Naive thymus-derived CD8-positive, alpha-beta T cell (primary cell): ENCODE measurements around the gene YTHDF1. TPM values are rescaled to one million over a fixed set of nuclear protein-coding genes. Genes with fewer than 3 reads are reported as not detected.
"Not testable (repeated sequence)": the region's sequence is repeated elsewhere in the genome, so short reads cannot be mapped to it uniquely, and the experiment has no call there.

ENCODE experiments used
- ATAC-seq, 2 donors: fragments of 150-1000 bp; cut with Tn5 transposase in 1 of 2; sonication (Bioruptor Pico), chemical (Tn5 transposase) in 1 of 2; 1 replicate in 1 of 2; 2 replicates in 1 of 2; pipeline ENCODE4 v1.10.0; 2021; ENCODE audit warnings: mild to moderate bottlenecking in 2 of 2, moderate library complexity in 2 of 2
- POLR2A ChIA-PET: fragments of 350-600 bp; sonication (Branson Sonifier 250); formaldehyde crosslinking; loops from one replicate; lab custom pipeline; 2021; ENCODE audit warnings: antibody characterized with exemption; lab: Charles Lee
- DNase-seq, 10 donors: peaks; one replicate each; pipeline versions ENCODE4 v3.0.0 to v3.0.0-alpha.2; 2020 to 2022
- H3K27ac Mint-ChIP-seq, 10 donors: one replicate each; pipeline ENCODE4 v1.8.0; 2020 to 2022; ENCODE audit warnings: mild to moderate bottlenecking in 10 of 10, mixed read lengths in 10 of 10, moderate library complexity in 4 of 10, inconsistent platforms in 1 of 10
- H3K27me3 Mint-ChIP-seq, 5 donors: one replicate each; pipeline ENCODE4 v1.8.0; 2021 to 2022; ENCODE audit warnings: mixed read lengths in 5 of 5
- H3K36me3 Mint-ChIP-seq, 3 donors: one replicate each; pipeline ENCODE4 v1.8.0; 2020 to 2022; ENCODE audit warnings: mixed read lengths in 3 of 3, mild to moderate bottlenecking in 2 of 3, inconsistent platforms in 1 of 3
- H3K4me1 Mint-ChIP-seq, 4 donors: one replicate each; pipeline ENCODE4 v1.8.0; 2021 to 2022; ENCODE audit warnings: mixed read lengths in 4 of 4
- H3K4me3 Mint-ChIP-seq, 10 donors: one replicate each; pipeline ENCODE4 v1.8.0; 2020 to 2022; ENCODE audit warnings: mild to moderate bottlenecking in 10 of 10, mixed read lengths in 10 of 10, moderate library complexity in 6 of 10, inconsistent platforms in 1 of 10
- H3K9me3 Mint-ChIP-seq, 9 donors: one replicate each; pipeline ENCODE4 v1.8.0; 2020 to 2022; ENCODE audit warnings: mixed read lengths in 9 of 9, mild to moderate bottlenecking in 3 of 9, inconsistent platforms in 1 of 9, moderate library complexity in 1 of 9
- polyA plus RNA-seq, 3 donors: library from polyadenylated mRNA; unstranded; fragments of 300-500 nt; fragmentation: Illumina TruSeq; gene quantifications; one replicate each; pipeline ENCODE4 v1.2.3, GENCODE V29; 2021
- total RNA-seq, 8 experiments: library from RNA in 2 of 8; stranded (reverse) in 2 of 8; gene quantifications; one replicate each; pipeline ENCODE4 v1.2.3 and lab custom pipeline; 2021 to 2026

Gene YTHDF1
- total and polyA plus RNA-seq, 5 experiments from 2014 or later, result 26.8 to 53.1 (median 46.6) TPM

GRCh38 chr20:63255931-63256704 lies 40.2 kb upstream of the YTHDF1 start:
- Mint-ChIP-seq H3K27ac (no peak overlapping the region), H3K36me3 (peaks cover 0 to 2% (median 0%) of the 10 kb centered on the region in 3 donors), H3K4me1 (peaks cover 2 to 18% (median 11%) of the 10 kb centered on the region in 4 donors), H3K27me3 (peaks cover 18 to 60% (median 30%) of the 10 kb centered on the region in 5 donors), H3K4me3 (no peak overlapping the region), H3K9me3 (no peaks in the 10 kb centered on the region)
- POLR2A ChIA-PET, result no interaction called here
- ATAC-seq, result no peak
- DNase-seq, result no peak

DNA sequence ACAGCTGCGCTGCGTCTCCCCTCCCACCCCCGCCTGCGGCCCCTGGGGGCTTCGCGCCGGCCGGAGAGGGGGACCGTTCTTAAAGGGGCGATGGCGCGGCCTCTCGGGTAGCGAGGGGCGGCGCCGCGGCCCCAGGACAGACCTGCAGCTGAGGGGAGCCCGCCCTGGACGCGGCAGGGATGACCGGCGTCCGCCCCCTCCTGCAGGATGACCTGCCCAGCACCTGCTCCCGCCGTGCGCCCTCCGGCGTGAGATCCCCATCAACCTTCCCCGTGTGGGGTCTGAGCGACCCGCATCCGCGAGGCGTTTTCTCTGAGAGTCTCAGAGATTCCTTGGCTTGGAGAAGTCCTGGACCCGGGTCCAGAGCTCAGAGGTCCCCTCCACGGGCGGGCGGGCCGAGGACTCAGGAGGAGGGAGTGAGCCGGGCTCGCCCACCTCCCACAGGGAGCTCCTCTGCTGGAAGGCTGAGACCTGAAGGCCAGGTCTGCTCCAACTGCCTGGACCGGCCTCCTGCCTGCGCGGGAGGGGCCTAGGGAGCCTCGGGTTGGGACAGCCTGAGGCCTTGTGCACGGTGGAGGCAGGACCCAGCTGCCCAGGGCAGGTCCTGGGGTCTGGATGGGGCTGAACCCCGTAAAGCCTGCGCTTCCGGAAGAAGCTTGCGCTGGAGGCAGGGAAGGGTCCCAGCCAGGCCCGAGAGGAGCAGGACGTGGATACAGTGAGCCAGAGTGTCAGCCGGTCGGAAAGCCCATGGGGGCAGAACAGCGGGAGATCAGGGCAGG lies 38.9 kb upstream of the YTHDF1 start:
- DNase-seq (no peak), ATAC-seq (no peak)
- Mint-ChIP-seq H3K27ac (no peak overlapping the region), H3K4me3 (peak overlapping the region; percentile 48 to 79 (median 60)), H3K36me3 (peaks cover 0 to 2% (median 0%) of the 10 kb centered on the region in 3 donors), H3K9me3 (no peaks in the 10 kb centered on the region), H3K27me3 (peaks cover 21 to 68% (median 37%) of the 10 kb centered on the region in 5 donors), H3K4me1 (peaks cover 2 to 24% (median 11%) of the 10 kb centered on the region in 4 donors)
- POLR2A ChIA-PET, result no interaction called here

GRCh38 chr20:63254232-63254605 lies 38.3 kb upstream of the YTHDF1 start, which contains the start of gene NKAIN4:
NKAIN4 (minus strand) TSS chr20:63254463; CDS start chr20:63254450, 13 bp downstream.
- POLR2A ChIA-PET, result no interaction called here
- peak within 1 kb of the TSS; percentile 48 to 79 (median 62) for H3K4me3 Mint-ChIP-seq
- peaks cover 2 to 24% (median 11%) of the 10 kb centered on the region in 4 donors for H3K4me1 Mint-ChIP-seq
- no peak for ATAC-seq
- H3K36me3 Mint-ChIP-seq, result peaks cover 0 to 2% (median 0%) of the 10 kb centered on the region in 3 donors
- no peak for DNase-seq
- H3K9me3 Mint-ChIP-seq, result no peaks in the 10 kb centered on the region
- peaks cover 21 to 68% (median 37%) of the 10 kb centered on the region in 5 donors for H3K27me3 Mint-ChIP-seq
- H3K27ac Mint-ChIP-seq, result no peak within 1 kb of the TSS

- Mint-ChIP-seq H3K9me3 (no peaks in the 10 kb centered on the region), H3K27me3 (peaks cover 23 to 71% (median 42%) of the 10 kb centered on the region in 5 donors), H3K27ac (no peak overlapping the region), H3K4me1 (peaks cover 2 to 27% (median 11%) of the 10 kb centered on the region in 4 donors), H3K4me3 (peak overlapping the region in 7 of 10 donors; percentile 14 to 79 (median 46)), H3K36me3 (peaks cover 0 to 2% (median 0%) of the 10 kb centered on the region in 3 donors)
- ATAC-seq (peak; percentile 57 to 65), DNase-seq (no peak)
- POLR2A ChIA-PET, result no interaction called here
These were observed 37.7 kb upstream of the YTHDF1 start for GRCh38 chr20:63253438-63254231.

- peak overlapping the region; percentile 20 to 79 (median 56) for H3K4me3 Mint-ChIP-seq
- POLR2A ChIA-PET, result no interaction called here
- H3K27me3 Mint-ChIP-seq, result peaks cover 26 to 77% (median 46%) of the 10 kb centered on the region in 5 donors
- DNase-seq (no peak), ATAC-seq (no peak)
- H3K36me3 Mint-ChIP-seq, result peaks cover 0 to 2% (median 0%) of the 10 kb centered on the region in 3 donors
- H3K27ac Mint-ChIP-seq, result peak overlapping the region in 1 of 10 donors; percentile 67
- H3K4me1 Mint-ChIP-seq, result peaks cover 4 to 30% (median 11%) of the 10 kb centered on the region in 4 donors
- H3K9me3 Mint-ChIP-seq, result no peaks in the 10 kb centered on the region
These were observed 37.1 kb upstream of the YTHDF1 start for GRCh38 chr20:63253065-63253437.

- Mint-ChIP-seq H3K27me3 (peaks cover 26 to 74% (median 46%) of the 10 kb centered on the region in 5 donors), H3K27ac (no peak overlapping the region)
These were observed 36.4 kb upstream of the YTHDF1 start for GRCh38 chr20:63252284-63252711.

GRCh38 chr20:63251350-63251749 lies 35.4 kb upstream of the YTHDF1 start:
- H3K4me1 Mint-ChIP-seq, result peaks cover 4 to 30% (median 11%) of the 10 kb centered on the region in 4 donors
- H3K27ac Mint-ChIP-seq, H3K36me3 Mint-ChIP-seq, POLR2A ChIA-PET, H3K9me3 Mint-ChIP-seq, DNase-seq, ATAC-seq: not testable (repeated sequence)
- peak overlapping the region in 1 of 10 donors; percentile 32 for H3K4me3 Mint-ChIP-seq
- peaks cover 21 to 72% (median 39%) of the 10 kb centered on the region in 5 donors for H3K27me3 Mint-ChIP-seq

More at GRCh38 chr20:63252284-63252711, 36.4 kb upstream of the YTHDF1 start:
- DNase-seq, result no peak
- Mint-ChIP-seq H3K4me1 (peaks cover 4 to 30% (median 11%) of the 10 kb centered on the region in 4 donors), H3K4me3 (peak overlapping the region in 2 of 10 donors; percentile 31 to 44), H3K9me3 (no peaks in the 10 kb centered on the region), H3K36me3 (peaks cover 0 to 2% (median 0%) of the 10 kb centered on the region in 3 donors)
- POLR2A ChIA-PET, result no interaction called here
- no peak for ATAC-seq

DNA sequence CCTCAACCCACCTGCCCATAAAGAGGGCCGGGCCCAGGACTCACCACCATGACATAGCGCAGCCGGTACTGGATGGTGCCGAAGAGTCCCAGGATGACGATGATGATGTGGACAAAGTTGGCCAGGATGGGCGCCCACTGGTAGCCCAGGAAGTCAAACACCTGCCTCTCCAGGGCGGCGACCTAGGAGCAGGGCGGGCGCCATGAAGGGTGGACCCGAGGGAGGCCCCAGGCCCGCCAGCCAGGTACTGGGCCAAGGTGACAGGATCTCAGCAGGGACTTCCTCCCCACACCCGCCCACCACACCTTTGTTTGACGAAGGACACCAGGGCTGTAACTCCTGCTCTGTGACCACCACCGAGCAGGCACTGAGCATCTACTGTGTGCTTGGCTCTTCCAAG lies 34.0 kb upstream of the YTHDF1 start:
- H3K27me3 Mint-ChIP-seq, result peaks cover 17 to 68% (median 25%) of the 10 kb centered on the region in 5 donors
- peaks cover 0 to 2% (median 0%) of the 10 kb centered on the region in 3 donors for H3K36me3 Mint-ChIP-seq
- no peak overlapping the region for H3K4me3 Mint-ChIP-seq
- peaks cover 4 to 25% (median 6%) of the 10 kb centered on the region in 4 donors for H3K4me1 Mint-ChIP-seq
- DNase-seq, result no peak
- POLR2A ChIA-PET, result no interaction called here
- H3K27ac Mint-ChIP-seq, result no peak overlapping the region
- H3K9me3 Mint-ChIP-seq, result no peaks in the 10 kb centered on the region
- ATAC-seq, result no peak

DNA sequence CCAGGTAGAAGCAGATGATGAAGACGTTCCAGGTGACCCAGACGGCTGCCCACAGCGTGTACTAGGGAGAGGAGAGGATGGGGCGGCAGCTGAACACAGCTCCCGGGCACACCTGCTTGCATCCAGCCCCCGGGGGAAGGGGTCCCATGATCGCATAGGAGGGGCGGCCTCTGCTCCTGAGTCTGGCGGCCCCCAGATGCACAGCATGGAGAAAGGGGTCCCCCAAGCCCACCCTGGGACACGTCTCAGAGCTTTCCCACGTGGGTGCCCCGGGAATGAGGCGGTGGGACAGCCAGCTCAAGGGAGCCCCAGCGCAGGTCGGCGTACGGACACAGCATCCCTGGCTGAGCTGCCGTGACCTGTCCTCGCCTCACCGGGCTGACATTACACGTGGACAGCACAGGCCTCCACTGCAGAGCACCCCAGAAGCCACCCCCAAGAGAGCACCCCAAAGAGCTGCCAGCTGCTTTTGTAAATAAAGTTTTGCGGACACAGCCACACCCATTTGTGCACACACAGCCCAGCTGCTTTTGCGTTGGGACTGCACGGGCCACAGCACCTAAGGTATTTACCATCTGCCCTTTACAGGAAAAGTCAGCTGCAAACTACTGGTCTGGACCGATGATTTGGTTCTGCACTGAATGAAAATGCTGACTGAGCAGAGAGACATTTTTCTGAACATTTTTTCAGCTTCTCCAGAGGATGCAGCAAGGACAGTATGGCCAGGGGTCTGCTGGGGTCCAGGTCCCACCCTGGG lies 33.1 kb upstream of the YTHDF1 start:
- ATAC-seq, result no peak
- DNase-seq, result no peak
- no peak overlapping the region for H3K4me3 Mint-ChIP-seq
- POLR2A ChIA-PET, result no interaction called here
- no peaks in the 10 kb centered on the region for H3K9me3 Mint-ChIP-seq
- H3K27me3 Mint-ChIP-seq, result peaks cover 17 to 65% (median 25%) of the 10 kb centered on the region in 5 donors
- H3K27ac Mint-ChIP-seq, result no peak overlapping the region
- peaks cover 0 to 2% (median 0%) of the 10 kb centered on the region in 3 donors for H3K36me3 Mint-ChIP-seq
- H3K4me1 Mint-ChIP-seq, result peaks cover 4 to 20% (median 6%) of the 10 kb centered on the region in 4 donors

- H3K36me3 Mint-ChIP-seq, result no peaks in the 10 kb centered on the region
- DNase-seq (no peak), ATAC-seq (no peak)
- H3K27ac Mint-ChIP-seq, result no peak overlapping the region
- peaks cover 2 to 15% (median 3%) of the 10 kb centered on the region in 4 donors for H3K4me1 Mint-ChIP-seq
- H3K4me3 Mint-ChIP-seq, result no peak overlapping the region
- no peaks in the 10 kb centered on the region for H3K9me3 Mint-ChIP-seq
- POLR2A ChIA-PET, result no interaction called here
- peaks cover 12 to 58% (median 21%) of the 10 kb centered on the region in 5 donors for H3K27me3 Mint-ChIP-seq
These were observed 31.8 kb upstream of the YTHDF1 start for GRCh38 chr20:63247671-63248228.
